Fibroblast of skin of right quadriceps (primary cell): ENCODE data around the gene EFCC1.

ENCODE experiments used
- DNase-seq: peaks from one replicate; pipeline ENCODE4 v3.0.0-alpha.2; 2013

Gene EFCC1

DNA sequence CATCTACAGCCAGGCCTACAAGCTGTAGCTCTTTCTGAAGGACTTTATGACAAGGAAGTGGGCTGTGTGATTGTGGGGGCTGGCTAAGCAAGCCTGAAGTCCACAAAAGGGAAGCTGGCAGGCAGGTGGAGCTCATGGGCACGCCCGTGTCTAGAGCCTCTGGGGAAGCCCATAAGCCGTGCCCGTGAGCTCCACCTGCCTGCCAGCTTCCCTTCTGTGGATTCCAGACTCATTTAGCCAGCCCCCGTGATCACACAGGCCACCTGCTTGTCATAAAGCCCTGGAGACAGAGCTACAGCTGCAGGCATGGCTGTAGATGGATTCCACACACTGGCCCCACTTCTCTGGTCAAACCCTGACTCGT is 15.2 kb downstream of the EFCC1 start:
- no peak for DNase-seq

DNA sequence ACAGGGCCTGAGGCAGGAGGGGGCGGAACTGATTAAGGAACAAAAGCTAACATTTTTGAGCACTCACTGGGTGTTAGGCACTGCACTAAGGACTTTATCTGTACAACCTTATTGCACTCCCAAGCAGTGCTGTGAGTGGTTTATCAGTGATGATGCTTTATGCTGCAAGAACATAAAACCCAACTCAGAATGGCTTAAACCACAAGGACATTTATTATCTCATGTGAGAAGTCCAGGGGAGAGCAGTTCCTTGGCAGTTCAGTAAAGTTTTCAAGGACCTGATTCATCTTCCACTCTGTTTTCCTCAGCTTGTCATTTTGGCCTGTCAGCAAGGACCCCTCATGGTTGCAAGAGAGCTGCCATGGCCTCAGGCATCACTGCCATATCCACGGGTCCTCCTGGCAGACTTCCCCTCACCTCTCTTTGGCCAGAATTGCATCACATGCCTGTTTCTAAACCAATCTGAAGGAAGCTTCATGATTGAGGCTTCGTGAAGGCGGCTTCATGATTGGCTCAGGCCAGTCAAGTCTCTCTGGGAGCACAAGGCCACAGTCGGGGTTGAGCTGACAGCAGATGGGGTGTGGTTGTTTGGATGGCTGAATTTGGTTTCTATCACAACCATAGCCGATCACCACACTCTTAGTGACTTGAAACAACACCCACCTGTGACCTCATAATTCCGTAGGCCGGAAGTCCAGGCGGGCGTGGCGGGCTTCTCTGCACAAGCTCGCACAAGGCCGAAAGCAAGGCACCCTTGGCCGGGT is 15.8 kb downstream of the EFCC1 start:
- DNase-seq, result no peak

GRCh38 chr3:129017484-129017899 is 16.4 kb downstream of the EFCC1 start:
- DNase-seq, result no peak

DNA sequence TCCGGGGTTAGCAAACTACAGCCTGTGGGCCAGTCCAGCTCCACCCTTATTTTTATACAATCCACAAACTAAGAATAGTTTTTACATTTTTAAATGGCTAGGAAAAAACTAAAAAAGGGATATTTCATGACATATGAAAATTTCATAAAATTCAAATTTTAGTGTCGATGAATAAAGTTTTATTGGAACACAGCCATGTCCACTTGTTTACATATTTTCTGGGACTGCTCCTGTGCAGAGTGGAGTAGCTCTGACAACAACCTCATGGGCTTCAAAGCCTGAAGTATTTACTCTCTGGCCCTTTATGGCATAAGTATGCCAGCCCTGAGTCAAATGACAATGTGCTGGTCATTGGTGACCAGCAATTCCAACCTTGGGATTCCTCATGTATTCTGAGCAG is 17.2 kb downstream of the EFCC1 start:
- no peak for DNase-seq

DNA sequence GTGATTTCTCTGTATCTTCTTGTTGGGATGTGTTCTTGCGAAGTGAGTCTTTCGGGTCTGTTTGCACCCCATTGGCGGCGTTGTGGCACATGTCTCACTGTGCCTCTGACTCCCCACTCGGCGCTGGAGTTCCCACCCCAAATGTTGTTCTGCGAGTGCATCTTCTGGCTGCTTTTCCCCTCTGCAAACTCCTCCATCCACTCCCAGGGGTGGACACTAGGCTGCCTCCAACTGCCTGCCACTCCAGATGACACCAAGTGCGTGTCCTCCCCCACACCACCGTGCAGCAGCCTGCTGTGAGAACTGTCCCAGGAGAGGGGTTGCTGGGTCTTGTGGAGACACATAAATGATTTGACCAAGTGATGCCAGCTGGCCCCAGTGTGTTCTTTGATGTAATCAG is 17.6 kb downstream of the EFCC1 start:
- DNase-seq, result no peak

- no peak for DNase-seq
Measured at GRCh38 chr3:129019266-129019665, 18.2 kb downstream of the EFCC1 start.

DNA sequence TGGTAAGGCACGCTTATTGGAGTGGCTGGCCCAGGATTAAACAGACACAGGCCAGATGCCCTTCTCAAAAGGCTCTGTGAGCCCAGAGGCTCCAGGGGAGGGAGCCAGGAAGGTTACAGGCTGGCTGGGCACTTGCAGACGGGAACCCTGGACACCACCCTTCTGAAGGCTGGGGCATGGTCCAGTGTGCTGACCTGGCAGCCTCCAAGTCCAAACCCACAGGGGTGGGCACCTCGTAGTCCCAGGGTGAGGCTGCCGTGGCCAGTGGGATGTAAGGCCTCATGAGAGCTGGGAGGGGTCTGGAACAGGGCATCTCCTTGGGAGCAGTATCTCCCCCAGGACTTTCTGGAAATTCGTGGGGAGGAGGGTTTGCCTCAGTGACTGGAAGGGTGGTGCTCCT is 19.6 kb downstream of the EFCC1 start:
- DNase-seq, result no peak

DNA sequence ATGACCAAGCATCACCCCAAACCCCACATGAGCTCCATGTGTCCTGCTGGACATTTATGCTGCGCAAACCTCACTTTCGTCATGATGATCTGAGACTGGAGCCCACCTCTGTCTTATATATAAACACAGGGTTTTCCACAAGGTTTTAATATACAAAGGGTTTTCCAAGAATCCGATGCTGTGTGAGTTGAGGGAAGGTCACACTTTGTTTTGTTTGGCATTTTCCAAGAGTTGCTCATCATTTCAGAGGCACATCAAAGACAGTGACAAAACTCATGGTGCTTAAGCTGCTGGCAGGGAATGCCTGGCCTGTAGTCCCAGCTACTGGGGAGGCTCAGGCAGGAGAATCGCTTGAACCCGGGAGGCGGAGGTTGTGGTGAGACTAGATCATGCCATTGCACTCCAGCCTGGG is 20.0 kb downstream of the EFCC1 start:
- DNase-seq, result no peak

DNA sequence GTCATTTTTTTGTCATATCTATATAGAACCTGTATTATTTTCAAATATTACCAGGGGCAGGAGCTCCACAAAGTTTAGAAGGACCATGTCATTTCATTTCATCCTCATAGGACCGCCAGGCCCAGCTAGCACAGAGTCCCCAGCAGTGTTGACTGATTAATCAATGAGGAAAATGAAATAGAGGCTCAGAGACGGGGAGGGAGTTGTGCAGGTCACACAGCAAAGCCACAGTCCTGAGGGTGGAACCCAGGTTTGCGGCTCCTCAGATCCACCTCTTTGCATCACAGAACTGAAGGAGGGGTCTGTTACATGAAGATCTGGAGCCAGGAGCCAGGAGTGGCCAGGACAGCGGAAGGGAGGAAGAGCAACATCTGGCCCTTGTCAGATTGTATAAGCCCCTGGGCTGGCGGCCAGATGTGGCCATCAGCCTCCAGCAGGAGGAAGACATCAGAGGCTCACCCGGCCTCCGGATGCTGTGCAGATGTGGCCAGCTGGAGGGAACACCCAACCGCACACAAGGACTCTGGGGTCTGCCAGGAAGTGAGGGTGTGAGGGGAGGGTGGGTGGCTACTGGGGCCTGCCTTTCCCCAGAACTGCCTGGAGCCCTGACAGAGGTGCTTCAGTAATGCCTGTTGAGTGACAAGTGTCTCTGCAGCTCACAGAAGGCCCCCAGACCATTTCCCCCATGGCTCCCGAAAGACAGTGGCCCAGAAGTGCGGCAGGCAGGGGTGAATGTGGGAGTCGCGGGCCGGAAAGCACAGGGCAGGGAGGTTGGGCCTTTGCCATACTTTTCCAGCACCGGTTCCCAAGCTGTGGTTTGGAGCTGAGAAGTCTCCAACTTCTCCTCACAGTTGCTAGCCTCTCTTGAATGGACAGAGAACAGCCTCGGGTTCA is 21.3 kb downstream of the EFCC1 start:
- no peak for DNase-seq

DNA sequence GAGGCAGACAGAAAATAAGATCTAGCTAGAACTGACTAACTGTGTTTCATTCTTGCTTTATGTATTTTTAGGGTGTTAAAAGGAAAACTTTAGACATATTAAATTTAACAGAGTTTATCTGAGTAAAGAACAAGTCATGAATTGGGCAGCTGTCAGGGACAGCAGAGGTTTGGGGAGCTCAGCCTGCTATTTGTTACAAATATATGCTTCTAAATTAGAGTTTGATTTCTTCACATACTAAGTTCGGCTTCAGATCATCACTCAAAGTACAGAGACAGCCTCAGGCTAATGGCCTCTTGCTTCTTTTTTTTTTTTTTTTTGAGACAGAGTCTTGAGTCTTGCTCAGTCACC is 21.9 kb downstream of the EFCC1 start:
- no peak for DNase-seq

DNA sequence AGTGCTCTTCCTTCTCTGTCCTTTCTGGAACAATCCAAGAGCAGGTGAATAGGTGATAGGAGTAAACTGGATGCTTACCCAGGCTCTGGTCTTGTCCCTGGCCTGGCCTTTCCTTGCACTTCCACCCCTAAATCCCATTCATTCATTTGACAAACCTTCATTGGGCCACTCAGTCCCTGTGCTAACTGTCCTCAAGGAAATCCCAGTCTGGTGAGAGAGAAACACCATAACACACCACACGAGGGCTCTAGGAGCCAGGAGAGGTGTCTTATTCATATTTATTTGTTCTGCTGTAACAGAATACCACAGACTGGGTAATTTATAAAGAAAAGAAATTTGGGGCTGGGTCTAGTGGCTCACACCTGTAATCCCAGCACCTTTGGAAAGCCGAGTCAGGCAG is 22.8 kb downstream of the EFCC1 start:
- DNase-seq, result no peak

DNA sequence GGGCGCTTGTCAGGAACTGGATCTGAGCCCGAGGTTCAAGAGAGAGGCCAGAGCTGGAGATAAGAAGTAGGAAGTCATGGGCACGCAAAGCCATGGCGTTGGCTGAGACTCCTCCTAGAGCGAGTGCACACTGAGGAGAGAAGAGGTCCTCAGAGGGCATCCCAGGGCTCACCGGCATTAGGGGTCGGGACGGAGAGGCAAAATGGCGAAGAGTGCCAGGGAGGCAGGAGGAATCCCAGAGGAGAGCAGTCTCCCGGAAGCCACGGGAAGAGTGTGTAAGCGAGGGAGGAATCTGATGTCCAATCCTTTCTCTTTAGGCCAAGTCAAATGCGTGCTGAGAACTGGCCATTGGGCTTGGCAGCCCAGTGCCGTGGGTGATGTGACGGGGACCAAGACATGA is 24.0 kb downstream of the EFCC1 start:
- DNase-seq, result no peak

GRCh38 chr3:129025691-129026435 is 24.8 kb downstream of the EFCC1 start:
- DNase-seq, result no peak

DNA sequence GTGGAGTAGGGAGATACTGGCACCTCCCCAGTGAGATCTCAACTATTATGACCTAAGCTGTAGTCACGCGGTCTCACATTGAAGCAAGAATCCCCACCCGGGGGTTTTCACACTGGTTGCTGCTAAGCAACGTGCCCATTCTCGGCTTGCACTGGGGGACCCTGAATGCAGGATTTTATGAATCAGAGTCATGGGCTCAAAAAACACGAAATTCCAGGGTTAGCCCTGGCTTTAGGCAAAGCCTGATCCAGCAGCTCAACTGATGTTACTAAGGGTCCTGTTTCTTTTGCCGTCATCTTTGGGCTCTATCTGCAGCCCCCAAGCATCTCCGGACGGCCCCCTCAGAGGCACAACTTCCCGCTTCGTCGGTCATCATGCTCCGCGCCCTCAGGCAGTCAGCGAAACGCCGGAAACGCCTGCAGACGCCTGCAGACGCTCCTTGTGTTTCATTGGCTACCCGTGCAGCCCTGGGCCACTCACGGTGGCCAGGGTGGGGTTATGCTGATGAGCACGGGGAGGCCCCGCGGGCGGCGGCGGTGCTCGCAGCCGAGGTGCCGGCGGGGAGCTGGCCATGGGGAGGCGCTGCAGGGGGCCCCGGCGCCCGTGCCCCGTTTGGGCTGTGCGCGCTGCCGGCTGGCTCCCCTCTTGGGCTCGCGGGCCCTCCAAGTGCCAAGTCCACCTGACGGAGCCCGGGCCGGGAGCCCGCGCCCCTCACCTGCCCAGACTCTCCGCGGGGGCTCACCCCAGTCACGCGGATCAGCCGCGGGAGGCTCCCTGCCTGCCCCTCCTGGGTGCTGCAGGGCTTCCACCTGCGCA is 25.8 kb downstream of the EFCC1 start:
- DNase-seq, result peak; percentile 74

- DNase-seq, result no peak
Measured at GRCh38 chr3:129027544-129027880, 26.4 kb downstream of the EFCC1 start.

GRCh38 chr3:129028866-129029265 is 27.8 kb downstream of the EFCC1 start:
- DNase-seq, result no peak

GRCh38 chr3:129030611-129031010 is 29.5 kb downstream of the EFCC1 start:
- DNase-seq, result no peak

DNA sequence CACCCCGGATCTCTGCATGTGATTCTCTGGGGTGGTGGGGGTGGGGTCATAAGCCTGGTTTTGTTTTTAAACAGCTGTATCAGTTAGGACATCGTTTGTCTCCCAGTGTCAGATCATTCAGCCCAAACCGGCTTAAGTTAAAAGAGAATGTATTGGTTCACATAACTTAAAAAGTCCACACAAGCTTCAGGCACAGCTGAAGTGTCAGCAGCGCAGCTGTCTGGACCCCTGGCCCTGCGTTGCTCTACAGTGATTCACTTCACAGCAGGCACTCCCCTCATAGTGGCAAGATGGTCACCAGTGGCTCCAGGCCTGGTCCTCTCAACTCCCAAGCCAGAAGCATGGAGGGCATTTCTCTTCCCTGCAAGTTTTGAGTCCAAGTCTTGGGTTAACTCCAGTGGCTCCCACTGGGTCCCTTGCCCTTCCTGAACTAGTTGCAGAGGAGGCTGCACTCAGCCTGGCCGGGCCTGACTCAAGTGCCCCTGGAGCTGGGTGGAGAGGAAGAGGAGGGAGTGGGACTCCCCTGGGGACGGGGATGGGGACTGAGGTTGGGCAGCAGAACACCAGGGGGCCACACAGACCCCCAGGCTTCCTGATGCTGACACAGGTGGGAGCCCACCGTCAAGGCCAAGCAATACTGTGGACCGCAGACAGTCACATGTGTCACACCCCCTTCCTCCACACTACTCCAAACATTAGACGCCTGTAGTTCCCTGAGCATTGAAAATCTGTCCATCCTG is 30.5 kb downstream of the EFCC1 start:
- DNase-seq, result no peak

DNA sequence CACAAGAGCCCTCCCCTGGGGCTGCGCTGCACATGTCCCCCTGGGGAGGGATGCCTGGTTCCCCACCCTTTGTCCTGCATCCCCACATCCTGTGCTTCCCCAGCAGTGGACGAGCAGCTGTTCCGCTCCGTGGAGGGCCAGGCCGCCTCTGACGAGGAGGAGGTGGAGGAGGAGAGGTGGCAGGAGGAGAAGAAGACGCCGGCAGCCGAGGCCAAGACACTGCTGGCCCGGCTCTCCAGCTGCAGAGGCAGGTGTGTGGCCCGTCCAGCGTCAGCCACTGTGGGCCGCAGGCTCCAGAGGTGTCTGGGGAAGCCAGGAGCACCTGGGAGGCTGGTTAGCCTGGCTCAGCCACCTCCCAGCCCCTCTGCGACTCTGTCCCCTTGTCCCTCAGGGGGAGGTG is 31.6 kb downstream of the EFCC1 start:
- no peak for DNase-seq

DNA sequence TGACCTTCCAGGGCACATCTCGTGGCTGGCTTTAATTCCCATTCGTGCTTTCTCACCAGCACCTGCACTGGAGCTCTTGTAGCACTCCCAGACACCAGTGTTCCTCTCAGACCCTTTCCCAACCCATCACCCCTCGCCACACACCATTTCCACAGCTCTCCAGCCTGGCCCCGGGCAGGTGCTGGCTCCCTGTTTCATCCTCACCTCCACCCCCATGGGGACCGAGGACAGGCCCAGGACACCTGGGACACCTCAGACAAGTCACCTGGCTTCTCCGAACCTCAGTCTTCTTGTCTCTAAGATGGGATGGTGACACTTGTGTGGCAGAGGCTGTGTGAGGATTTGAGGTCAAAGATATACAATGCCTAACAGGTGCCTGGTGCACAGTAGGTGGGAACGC is 32.0 kb downstream of the EFCC1 start:
- DNase-seq, result no peak

DNA sequence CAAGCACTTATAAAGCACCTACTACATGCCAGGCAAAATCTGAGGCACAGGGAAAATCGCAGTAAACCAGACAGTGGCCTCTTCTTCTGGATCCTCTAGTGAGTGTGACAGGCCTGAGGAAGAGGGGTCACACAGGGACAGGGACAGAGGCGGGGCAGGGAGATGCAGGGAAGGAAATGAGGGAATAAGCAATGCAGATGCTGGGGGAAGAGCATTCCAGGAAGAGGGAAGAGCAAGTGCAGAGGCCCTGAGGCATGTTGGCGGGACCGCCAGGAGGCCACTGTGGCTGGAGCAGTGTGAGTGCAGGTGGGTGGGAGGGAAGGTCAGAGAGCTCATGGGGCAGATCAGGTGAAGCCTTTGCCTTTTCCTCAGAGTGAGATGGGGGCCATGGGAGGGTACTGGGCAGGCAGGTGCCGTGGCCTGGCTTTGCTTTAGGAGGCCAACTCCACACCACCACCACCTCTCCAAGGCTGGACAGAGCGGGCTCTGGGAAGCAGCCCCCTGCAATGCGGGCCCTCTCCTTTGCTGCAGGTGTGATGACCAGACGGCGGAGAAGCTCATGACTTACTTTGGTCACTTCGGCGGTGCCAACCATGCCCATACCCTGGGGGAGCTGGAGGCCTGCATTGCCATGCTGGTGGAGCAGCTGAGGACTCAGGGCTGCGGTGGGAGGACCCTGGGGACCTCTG is 32.7 kb downstream of the EFCC1 start:
- no peak for DNase-seq

DNA sequence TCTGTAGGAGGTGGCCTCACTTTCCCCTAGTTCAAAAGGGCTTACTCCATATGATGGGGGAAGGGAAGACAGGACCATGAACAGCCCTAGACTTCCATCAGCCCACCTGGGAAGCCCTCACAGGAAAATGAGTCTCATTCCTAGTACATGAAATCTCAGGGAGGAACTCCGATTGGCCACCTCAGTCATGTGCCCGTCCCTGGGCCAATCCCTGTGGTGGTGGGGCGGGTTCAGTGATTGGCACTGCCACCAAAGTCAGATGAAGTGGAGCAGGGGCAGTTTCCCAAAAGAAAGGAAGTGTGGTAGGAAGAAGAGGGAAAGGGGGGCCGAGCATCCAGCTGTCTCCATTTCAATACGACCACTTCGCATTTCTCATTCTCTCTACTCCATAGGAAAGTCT is 33.5 kb downstream of the EFCC1 start:
- no peak for DNase-seq
